Activated CD8-positive, alpha-beta memory T cell treated with anti-CD3 and anti-CD28 coated beads for 24 hours (primary cell): ENCODE results near the gene ACOX1.

Experiments
- DNase-seq: peaks from one replicate; pipeline ENCODE4 v3.0.0-alpha.2; 2020

ACOX1 gene

GRCh38 chr17:75906143-75906884 is 72.7 kb downstream of the ACOX1 start:
- DNase-seq, result no peak

GRCh38 chr17:75904749-75905521 is 74.0 kb downstream of the ACOX1 start, which contains the start of gene MRPL38:
Gene MRPL38, minus strand, starts transcription at chr17:75904884. Its CDS starts 9 bp downstream, at chr17:75904875.
- DNase-seq, result peak; percentile 99

DNA sequence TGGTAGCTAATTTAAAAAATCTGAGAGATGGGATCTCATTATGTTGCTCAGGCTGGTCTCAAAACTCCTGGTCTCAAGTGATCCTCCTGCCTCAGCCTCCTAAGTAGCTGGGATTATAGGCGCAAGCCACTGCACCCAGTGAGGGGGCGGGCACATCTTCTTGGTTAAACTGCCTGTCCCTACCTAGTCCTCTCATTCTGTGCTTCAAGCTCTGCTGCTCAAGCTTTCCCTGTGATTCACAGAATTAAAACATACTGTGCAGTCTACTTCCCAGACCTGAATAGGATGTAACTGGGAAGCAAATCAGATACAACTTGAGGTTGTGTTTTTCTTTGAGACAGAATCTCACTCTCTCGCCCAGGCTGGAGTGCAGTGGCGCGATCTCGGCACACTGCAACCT is 76.6 kb downstream of the ACOX1 start:
- DNase-seq, result no peak

- DNase-seq, result no peak
Measured at GRCh38 chr17:75901727-75902126, 77.2 kb downstream of the ACOX1 start.

- no peak for DNase-seq
Measured at GRCh38 chr17:75900691-75901533, 78.1 kb downstream of the ACOX1 start.

DNA sequence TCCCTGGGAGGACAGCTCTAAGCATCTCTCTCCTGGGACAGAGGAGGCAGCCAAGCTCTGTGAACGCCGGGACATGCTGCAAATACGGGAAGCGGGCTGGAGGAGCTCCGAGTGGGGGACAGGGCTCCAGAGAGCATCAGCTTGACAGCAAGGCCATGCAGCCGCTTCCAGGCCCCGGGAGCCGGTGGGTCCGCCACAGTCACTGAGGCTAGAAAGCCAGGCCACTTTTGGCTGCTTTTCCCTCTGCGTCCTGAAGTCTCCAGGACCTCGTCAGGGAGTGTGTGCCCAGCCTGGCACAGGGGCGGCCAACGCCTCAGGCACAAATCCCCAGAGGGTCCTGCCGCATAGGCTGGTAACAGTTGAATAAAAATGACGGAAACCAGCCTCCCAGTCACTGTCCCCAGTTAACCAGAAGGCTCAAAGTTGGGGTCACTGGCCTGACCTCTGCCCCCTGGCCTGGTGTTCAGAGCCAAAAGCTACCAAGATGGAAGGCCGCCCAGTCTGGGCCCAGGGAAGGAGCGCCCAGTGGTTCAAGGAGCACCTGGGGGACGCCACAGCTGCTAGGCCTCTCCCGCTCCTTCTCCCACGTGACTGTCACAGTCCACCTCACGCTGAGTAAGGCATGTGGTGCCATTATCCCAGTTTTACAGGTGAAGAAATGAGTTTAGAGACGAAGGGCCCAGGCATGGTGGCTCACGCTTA is 79.0 kb downstream of the ACOX1 start:
- DNase-seq, result no peak

GRCh38 chr17:75899353-75899752 is 79.6 kb downstream of the ACOX1 start:
- no peak for DNase-seq

DNA sequence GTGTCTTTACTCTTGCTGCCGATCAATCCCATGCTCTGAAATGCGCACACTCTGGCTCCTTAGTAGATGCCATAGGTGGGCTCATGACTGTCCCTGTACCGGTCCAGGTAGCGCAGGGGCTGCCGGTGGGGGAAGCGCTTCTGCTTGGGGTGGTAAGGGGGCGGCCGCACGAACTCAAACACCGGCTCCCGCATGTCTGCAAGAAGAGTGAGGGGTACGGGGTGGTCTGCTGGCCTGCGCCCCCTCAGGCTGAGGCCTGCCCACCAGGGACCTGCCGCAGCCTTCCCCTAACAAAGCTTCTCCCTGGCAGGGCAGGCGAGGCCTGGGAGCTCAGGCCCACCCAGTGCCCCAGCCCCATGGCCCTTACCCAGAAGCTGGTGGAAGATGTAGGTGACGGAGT is 80.2 kb downstream of the ACOX1 start:
- no peak for DNase-seq

GRCh38 chr17:75898065-75898464 is 80.9 kb downstream of the ACOX1 start:
- no peak for DNase-seq

GRCh38 chr17:75897160-75898019 is 81.6 kb downstream of the ACOX1 start:
- no peak for DNase-seq

DNA sequence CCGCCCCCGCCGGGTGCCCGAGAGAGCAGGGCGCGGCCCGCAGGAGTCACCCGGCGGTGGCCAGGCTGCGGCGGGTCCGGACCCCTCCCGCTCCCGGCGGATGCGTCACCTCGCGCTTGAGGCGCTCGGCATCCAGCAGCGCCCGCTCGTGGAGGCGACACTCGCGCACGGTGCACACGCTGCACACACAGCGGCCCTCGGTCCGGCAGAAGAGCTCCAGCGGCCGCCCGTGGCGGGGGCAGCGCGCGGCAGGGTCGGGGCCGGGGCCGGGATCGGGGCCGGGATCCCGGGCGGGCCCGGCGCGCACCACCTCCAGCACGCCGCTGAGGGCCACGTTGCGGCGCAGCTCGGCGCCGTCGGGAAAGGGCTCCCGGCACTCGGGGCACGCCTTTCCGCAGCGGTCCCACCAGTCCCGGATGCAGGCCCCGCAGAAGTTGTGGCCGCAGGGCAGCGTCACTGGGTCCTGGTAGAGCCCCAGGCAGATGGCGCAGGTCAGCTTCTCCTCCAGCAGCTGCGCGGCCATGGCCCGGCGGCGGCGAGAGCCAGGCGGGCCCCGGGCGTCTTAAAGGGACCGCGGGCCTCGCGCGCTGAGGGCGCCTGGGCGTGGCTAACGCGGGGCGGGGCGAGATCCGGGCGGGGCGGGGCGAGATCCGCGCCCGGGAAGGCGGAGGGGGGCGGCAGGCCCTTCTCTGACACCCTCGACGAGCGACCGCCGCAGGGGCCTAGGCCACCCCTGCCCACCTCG is 82.4 kb downstream of the ACOX1 start, which contains the start of gene TRIM65:
Gene TRIM65 (minus strand): TSS at position 537 of the 745 bp plus-strand sequence. CDS start 14 bp downstream, at position 523.
- DNase-seq, result peak; percentile 94

- DNase-seq, result peak; percentile 71
Measured at GRCh38 chr17:75895370-75896155, 83.4 kb downstream of the ACOX1 start.

GRCh38 chr17:75894049-75894733 is 84.8 kb downstream of the ACOX1 start:
- DNase-seq, result no peak

DNA sequence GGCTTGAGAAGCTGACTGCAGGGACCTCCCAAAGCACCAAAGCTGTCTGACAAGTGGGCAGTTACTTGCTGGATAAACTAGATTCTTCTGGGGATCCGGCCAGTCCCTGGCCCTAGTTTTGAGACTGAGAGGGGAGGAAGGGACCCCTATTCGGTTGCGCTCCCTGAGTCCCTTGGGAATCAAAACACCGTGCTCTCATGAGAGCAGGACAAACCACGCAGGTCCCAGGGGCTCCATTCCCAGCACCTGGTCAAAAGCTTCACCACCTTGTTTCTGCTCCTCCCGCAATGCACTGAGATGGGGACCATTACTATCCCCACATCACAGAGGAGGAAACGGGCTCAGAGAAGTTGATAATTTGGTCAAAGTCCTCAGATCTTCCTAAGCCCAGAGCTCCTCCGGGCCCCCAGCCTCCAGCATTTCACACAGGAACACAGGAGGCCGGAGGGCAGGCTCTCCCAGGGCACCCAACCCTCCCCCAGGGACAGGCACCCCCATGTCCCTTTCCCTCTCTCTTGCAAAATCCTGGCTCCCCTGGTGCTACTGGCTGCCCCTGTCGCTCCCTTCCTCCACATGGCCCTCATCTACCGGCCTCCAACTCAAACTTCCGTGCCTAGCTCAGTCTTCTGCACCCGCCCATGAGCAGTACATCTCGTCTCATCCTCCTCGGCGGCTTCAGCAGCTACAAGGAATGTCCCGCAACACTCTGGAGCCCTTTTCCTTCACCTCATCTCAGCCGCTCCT is 85.5 kb downstream of the ACOX1 start:
- no peak for DNase-seq

DNA sequence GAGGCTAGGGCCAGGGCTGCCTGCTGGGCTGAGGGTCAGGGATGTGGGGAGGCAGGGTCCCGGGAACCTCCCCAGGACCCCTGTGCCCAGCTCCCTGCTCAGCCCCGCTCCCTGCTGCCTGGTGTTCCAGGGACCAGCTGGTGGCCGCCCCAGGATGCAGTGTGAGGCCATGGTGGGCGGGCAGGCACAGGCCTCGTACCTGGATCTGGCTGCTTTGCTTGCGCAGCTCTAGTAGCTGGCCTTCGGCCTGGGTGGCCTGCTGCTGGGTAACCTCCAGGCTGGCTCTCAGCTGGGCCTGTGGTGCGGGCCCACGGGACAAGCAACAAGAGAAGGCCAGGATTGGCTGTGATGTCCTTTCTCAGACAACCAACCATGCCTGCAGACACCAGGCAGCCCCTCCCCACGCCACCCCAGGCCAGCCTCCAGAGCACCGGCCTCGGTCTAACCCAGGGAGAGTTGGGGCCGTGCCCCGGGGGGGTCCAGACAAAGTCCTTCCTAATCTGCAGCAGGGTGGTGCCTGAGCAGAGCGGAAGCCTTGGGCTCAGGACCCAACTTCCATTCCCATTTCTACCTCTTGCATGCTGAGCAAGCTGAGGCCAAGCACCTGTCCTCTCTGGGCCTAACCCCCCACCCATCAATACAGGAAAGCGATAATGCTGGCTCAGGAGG is 86.3 kb downstream of the ACOX1 start:
- no peak for DNase-seq

DNA sequence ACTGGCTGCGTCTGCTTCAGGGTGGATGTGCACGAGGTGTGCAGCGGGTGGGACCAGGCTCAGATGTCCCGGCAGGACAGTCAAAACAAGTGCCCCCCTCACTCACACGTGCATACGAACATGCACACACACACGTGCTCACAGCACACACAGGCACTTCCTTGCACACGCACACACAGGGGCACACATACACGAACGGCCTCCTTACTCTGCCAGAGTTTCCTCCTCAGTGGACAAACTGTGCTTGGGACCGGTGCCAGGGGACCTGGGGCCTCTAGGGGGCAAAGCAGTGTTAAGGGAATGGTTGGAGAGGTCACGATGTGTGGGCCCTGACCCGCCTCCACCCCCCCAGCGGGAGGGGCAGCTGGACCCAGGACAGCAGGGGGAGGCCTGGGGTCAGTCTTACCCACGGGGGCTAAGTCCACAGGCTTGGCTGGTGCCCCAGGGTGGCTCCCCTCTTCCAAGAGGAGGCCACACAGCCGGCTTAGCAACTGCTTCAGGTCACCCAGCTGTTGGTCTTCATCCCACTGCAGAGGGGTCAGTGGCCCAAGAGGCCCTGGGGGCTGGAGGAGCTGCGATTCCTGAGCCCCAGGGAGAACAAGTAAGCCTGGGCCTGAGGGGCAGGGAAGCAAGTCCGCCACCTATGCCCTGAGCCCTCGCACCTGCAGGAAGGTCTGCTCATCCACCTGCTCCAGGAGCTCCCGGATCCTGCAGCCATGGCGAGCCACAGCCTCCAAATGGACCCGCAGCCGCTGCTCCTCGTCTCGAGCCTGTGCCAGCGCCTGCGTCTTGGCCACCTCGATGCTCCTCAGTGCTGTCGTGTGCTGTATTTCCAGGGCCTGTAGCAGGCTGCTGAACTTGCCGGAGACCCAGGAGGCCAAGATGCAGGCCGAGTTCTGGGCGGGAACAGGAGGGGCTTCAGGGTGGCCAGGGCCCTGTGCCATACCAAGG is 87.1 kb downstream of the ACOX1 start:
- DNase-seq, result no peak
